Right renal cortex interstitium (tissue), 3 donors: ENCODE measurements around the gene MPZL1. TPM values are rescaled to one million over a fixed set of nuclear protein-coding genes. Genes with fewer than 3 reads are reported as not detected.

Source experiments
- DNase-seq, 3 donors: peaks; one replicate each; pipeline ENCODE4 v3.0.0-alpha.2; 2013; ENCODE audit warnings: low read depth in 3 of 3, low spot score in 2 of 3
- polyA plus RNA-seq, 3 donors: library from polyadenylated mRNA; unstranded; fragments of 120-200 nt; gene quantifications; one replicate each; pipeline ENCODE4 v1.2.1, GENCODE V29; 2013; ENCODE audit not compliant: insufficient read length in 3 of 3

MPZL1 gene
- polyA plus RNA-seq, 3 donors, result 122 to 129 (median 124) TPM

- no peak for DNase-seq
These were observed 25.3 kb downstream of the MPZL1 start for GRCh38 chr1:167746988-167747655.

DNA sequence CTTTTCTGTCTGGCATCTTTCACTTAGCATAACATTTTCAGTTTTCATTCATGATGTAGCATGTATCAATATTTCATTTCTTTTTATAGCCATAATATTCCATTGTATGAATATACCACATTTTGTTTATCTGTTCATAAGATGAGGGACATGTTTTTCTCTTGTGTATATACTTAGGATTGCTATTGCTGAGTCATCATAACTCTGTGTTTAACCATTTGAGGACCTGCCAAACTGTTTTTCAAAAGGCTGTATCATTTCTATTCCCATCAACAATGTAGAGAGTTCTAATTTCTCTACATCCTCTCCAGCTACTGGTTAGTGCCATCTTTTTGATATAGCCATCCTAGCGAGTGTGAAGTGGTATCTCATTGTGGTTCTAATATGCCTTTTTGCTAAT is 26.2 kb downstream of the MPZL1 start:
- DNase-seq, result no peak

DNA sequence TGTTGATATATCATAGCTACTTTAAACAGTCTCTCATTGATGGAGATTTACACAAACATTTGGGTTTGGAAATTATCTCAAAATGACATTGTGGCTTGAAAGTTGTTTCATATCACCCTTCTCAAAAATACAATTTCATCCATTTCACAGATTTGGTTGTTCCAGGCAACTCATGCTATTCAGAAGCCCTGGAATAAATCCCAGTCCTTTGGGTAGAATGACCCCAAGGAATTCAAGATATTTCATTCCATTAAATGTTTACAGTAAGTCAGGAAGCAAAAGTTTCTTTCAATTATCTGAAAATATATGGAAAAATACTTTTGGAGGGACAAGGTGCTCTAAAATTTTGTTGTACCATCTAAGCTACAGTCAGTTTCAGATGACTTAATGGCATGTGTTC is 27.1 kb downstream of the MPZL1 start:
- no peak for DNase-seq

- no peak for DNase-seq
These were observed 28.0 kb downstream of the MPZL1 start for GRCh38 chr1:167749741-167750140.

DNA sequence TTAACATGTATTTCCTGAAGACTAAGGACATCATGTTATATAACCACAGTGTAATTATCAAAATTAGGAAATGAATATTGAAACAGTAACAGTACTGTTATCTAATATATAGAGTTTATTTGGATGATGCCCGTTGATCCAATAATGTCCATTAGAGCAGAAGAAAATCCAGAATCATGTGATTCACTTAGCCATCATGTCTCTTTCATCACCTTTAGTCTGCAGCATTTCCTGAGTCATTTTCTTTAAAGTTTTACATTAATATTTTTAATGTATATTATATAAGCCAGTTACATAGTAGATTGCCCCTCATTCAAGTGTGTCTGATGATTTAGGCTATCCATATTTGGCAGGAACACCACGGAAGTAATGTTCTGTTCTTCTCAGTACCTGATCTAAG is 28.9 kb downstream of the MPZL1 start:
- DNase-seq, result no peak

DNA sequence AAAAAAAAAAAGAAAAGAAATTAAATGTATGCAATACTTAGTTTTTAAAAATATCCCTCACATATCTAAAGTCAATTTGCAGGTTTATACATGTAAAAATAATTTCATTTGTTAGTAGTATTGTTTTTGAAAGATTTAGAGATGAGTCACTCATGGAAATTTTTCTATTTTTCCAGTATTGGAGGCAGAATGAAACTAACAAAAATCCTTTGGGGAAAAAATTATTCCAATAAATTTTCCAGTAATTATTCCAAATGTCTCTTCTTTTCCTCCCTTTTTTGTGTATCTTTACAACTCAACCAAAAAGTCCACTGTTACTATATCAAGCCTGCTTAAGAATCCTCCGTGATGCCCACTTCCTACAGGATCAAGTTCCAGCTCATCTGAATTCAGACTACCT is 29.9 kb downstream of the MPZL1 start:
- DNase-seq, result no peak

- no peak for DNase-seq
These were observed 30.6 kb downstream of the MPZL1 start for GRCh38 chr1:167752219-167752985.

DNA sequence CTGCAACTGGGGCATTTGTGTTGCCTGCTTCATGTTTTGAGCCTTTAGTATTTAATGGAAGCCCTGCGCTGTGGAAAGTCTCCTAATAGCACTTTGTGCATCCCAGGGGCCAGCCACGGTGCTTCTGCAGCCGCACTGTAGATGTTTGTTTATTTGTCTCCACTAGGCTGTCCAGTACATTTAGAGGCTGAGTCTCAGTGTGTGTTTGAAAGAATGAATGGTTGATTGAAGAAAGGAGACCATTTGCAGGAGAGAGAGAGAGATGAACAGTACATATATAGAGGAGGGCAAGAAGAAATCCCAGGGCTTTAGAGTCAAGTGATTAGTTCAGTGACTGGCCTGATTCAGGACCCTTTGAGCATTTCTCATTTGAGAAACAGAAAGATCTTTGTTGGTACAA is 33.9 kb downstream of the MPZL1 start:
- no peak for DNase-seq

GRCh38 chr1:167756730-167757405 is 35.1 kb downstream of the MPZL1 start:
- no peak for DNase-seq

DNA sequence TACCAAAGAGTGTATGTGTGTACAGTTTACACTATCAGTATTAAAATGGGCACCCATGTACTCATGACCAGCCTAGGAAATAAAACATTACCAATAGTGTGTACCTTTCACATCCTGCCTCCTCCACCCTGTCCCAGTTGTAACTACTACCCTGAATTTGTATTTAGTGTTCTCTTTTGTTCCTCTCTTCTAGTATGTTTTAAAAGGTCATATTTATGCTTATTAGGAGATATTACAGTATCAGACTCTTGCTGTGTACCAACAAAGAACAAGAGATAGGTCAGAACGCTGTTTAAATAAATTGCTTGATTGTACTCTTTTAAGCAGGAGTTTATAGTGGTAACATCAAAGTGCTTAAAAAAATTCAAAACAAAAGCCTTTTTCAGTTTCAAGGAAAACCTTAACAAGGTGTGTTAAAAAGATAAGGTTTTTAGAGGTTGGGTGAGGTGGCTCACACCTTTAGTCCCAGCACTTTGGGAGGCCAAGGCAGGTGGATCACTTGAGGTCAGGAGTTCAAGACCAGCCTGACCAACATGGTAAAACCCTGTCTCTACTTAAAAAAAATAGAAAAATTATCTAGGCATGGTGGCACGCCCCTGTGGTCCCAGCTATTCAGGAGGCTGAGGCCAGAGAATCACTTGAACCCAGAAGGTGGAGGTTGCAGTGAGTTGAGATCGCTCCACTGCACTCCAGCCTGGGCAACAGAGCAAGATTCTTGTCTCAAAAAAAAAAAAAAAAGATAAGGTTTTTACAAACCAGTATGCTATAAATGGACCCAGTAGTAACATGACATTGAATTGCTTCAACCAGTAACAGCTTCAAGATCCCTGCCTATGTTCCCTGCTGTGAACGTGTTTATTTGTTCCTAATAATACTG is 35.9 kb downstream of the MPZL1 start:
- DNase-seq, result no peak

GRCh38 chr1:167761400-167761799 is 39.6 kb downstream of the MPZL1 start:
- DNase-seq, result no peak

- DNase-seq, result no peak
These were observed 40.4 kb downstream of the MPZL1 start for GRCh38 chr1:167762061-167762746.

- DNase-seq, result no peak
These were observed 41.9 kb downstream of the MPZL1 start for GRCh38 chr1:167763525-167764220.

- DNase-seq, result no peak
These were observed 42.9 kb downstream of the MPZL1 start for GRCh38 chr1:167764458-167765330.

GRCh38 chr1:167765496-167765895 is 43.7 kb downstream of the MPZL1 start:
- no peak for DNase-seq

GRCh38 chr1:167766538-167766937 is 44.8 kb downstream of the MPZL1 start:
- DNase-seq, result no peak

- DNase-seq, result no peak
These were observed 46.0 kb downstream of the MPZL1 start for GRCh38 chr1:167767761-167768160.

GRCh38 chr1:167770127-167770526 is 48.3 kb downstream of the MPZL1 start:
- no peak for DNase-seq

- DNase-seq, result no peak
These were observed 50.7 kb downstream of the MPZL1 start for GRCh38 chr1:167772436-167772835.
